Mesothelial cell of epicardium (in vitro differentiated cells): Measurements from ENCODE around the gene CXorf66. TPM values are rescaled to one million over a fixed set of nuclear protein-coding genes. Genes with fewer than 3 reads are reported as not detected.

Experiments used
- DNase-seq, 2 experiments: peaks; one replicate each; pipeline ENCODE4 v3.0.0; 2021; ENCODE audit warnings: low spot score in 2 of 2; ENCODE audit not compliant: unreplicated experiment in 2 of 2
- H3K27ac Mint-ChIP-seq: 2 replicates; pipeline ENCODE4 v1.8.0; 2021; ENCODE audit warnings: mixed read lengths
- H3K27me3 Mint-ChIP-seq: 2 replicates; pipeline ENCODE4 v1.8.0; 2021; ENCODE audit warnings: low read depth, mixed read lengths
- H3K36me3 Mint-ChIP-seq: 2 replicates; pipeline ENCODE4 v1.8.0; 2021; ENCODE audit warnings: mixed read lengths
- H3K4me1 Mint-ChIP-seq: 2 replicates; pipeline ENCODE4 v1.8.0; 2021; ENCODE audit warnings: mixed read lengths
- H3K4me3 Mint-ChIP-seq: 2 replicates; pipeline ENCODE4 v1.8.0; 2021; ENCODE audit warnings: mild to moderate bottlenecking, moderate library complexity, mixed read lengths
- H3K9me3 Mint-ChIP-seq: 2 replicates; pipeline ENCODE4 v1.8.0; 2021; ENCODE audit warnings: mixed read lengths
- total RNA-seq: library from RNA; stranded (reverse); gene quantifications from 3 replicates; pipeline ENCODE4 v1.2.1, GENCODE V29; 2021
- TF ChIP-seq, protein P1 (sequence below): fragments of 200-600 bp; sonication (generic); IDR thresholded peaks from one replicate; pipeline ENCODE4 v1.5.0; 2021; ENCODE audit warnings: antibody characterized with exemption; ENCODE audit not compliant: unreplicated experiment

CXorf66 gene
- total RNA-seq, result not detected in 3 replicates

DNA sequence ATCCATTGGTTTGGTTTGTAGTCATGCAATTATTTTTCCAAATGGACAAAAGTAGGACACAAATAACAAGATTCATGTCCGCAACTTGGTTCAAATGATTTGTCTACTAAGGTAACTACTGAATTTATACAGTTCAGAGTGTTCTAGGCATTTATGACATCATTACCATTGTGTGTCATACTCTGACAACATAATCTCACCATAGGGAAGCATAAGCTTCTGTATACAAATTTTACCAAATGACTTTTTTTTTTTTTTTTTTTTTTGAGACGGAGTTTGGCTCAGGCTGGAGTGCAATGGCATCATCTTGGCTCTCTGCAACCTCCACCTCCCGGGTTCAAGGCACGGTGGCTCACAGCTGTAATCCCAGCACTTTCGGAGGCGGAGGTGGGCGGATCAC, at the start of gene CXorf66:
CXorf66 (minus strand) TSS at position 101 of the 400 bp plus-strand sequence; CDS start at position 76, 25 bp downstream.
- H3K27me3 Mint-ChIP-seq, result peaks cover 21% of the 10 kb centered on the region
- TF ChIP-seq, protein P1, sequence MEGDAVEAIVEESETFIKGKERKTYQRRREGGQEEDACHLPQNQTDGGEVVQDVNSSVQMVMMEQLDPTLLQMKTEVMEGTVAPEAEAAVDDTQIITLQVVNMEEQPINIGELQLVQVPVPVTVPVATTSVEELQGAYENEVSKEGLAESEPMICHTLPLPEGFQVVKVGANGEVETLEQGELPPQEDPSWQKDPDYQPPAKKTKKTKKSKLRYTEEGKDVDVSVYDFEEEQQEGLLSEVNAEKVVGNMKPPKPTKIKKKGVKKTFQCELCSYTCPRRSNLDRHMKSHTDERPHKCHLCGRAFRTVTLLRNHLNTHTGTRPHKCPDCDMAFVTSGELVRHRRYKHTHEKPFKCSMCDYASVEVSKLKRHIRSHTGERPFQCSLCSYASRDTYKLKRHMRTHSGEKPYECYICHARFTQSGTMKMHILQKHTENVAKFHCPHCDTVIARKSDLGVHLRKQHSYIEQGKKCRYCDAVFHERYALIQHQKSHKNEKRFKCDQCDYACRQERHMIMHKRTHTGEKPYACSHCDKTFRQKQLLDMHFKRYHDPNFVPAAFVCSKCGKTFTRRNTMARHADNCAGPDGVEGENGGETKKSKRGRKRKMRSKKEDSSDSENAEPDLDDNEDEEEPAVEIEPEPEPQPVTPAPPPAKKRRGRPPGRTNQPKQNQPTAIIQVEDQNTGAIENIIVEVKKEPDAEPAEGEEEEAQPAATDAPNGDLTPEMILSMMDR, result no peak

GRCh38 chrX:139982856-139983255, 17.5 kb upstream of the CXorf66 start:
- H3K4me3 Mint-ChIP-seq, result no peak overlapping the region
- peaks cover 8% of the 10 kb centered on the region for H3K9me3 Mint-ChIP-seq
- no peaks in the 10 kb centered on the region for H3K27me3 Mint-ChIP-seq
- no peak overlapping the region for H3K27ac Mint-ChIP-seq
- H3K36me3 Mint-ChIP-seq, result no peaks in the 10 kb centered on the region
- TF ChIP-seq, protein P1, result no peak
- H3K4me1 Mint-ChIP-seq, result no peaks in the 10 kb centered on the region
- no peak for DNase-seq

More for the DNA sequence above, at the start of gene CXorf66:
- H3K27ac Mint-ChIP-seq, result no peak within 1 kb of the TSS
- H3K4me3 Mint-ChIP-seq, result no peak within 1 kb of the TSS
- H3K9me3 Mint-ChIP-seq, result peaks cover 28% of the 10 kb centered on the region
- no peaks in the 10 kb centered on the region for H3K4me1 Mint-ChIP-seq
- no peaks in the 10 kb centered on the region for H3K36me3 Mint-ChIP-seq
- no peak for DNase-seq

DNA sequence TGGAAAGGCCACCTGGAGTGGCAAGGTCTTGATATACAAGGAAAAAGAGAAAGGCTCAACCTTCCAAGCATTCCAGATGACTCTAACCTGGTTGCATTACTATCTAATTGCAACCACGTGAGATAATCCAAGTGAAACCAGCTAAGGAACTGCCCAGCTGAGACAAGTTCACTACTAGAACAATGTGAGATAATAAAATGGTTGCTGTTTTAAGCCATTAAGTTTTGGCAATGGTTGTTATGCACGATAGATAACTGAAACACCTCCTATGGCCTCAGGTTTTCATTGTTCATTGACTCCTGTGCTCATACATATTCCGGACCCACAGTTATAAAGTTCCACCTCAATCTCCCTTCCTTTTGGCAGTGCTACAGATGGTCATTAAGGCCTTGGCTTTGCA, 9.2 kb upstream of the CXorf66 start:
- Mint-ChIP-seq H3K27me3 (peaks cover 31% of the 10 kb centered on the region), H3K4me1 (no peaks in the 10 kb centered on the region), H3K4me3 (no peak overlapping the region), H3K27ac (no peak overlapping the region), H3K9me3 (peaks cover 27% of the 10 kb centered on the region), H3K36me3 (no peaks in the 10 kb centered on the region)
- TF ChIP-seq, protein P1, result no peak
- no peak for DNase-seq

GRCh38 chrX:139972629-139973624, 7.6 kb upstream of the CXorf66 start:
- peaks cover 34% of the 10 kb centered on the region for H3K27me3 Mint-ChIP-seq
- no peak overlapping the region for H3K27ac Mint-ChIP-seq
- peaks cover 27% of the 10 kb centered on the region for H3K9me3 Mint-ChIP-seq
- H3K4me3 Mint-ChIP-seq, result no peak overlapping the region
- TF ChIP-seq, protein P1, result no peak
- H3K4me1 Mint-ChIP-seq, result no peaks in the 10 kb centered on the region
- DNase-seq, result no peak
- no peaks in the 10 kb centered on the region for H3K36me3 Mint-ChIP-seq

DNA sequence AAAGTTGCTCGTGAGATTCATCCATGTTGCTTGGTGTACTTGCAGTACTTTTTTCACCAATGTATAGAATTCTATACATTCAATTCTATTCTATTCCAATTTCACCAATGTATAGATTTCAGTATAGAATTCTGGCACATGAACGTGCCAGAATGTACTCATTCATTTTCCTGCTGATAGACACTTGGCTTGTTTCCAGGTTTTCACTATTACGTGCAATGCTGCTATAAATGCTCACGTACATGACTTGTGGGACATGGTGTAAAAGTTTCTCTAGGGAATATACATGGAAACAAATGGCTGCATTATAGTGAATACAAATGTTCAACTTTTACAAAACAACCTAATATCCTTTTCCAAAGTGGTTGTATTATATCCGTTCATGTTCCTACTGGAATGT, 6.8 kb upstream of the CXorf66 start:
- H3K9me3 Mint-ChIP-seq, result peaks cover 26% of the 10 kb centered on the region
- no peak overlapping the region for H3K4me3 Mint-ChIP-seq
- TF ChIP-seq, protein P1, result no peak
- H3K4me1 Mint-ChIP-seq, result no peaks in the 10 kb centered on the region
- no peaks in the 10 kb centered on the region for H3K36me3 Mint-ChIP-seq
- no peak overlapping the region for H3K27ac Mint-ChIP-seq
- H3K27me3 Mint-ChIP-seq, result peaks cover 34% of the 10 kb centered on the region
- no peak for DNase-seq
